AML-193 (cell line): ENCODE data around the gene ANO6.

Source experiments
- DNase-seq, 2 experiments: peaks; one replicate each; lab custom pipeline; 2025; lab: John Stamatoyannopoulos, UW

ANO6 gene, protein sequence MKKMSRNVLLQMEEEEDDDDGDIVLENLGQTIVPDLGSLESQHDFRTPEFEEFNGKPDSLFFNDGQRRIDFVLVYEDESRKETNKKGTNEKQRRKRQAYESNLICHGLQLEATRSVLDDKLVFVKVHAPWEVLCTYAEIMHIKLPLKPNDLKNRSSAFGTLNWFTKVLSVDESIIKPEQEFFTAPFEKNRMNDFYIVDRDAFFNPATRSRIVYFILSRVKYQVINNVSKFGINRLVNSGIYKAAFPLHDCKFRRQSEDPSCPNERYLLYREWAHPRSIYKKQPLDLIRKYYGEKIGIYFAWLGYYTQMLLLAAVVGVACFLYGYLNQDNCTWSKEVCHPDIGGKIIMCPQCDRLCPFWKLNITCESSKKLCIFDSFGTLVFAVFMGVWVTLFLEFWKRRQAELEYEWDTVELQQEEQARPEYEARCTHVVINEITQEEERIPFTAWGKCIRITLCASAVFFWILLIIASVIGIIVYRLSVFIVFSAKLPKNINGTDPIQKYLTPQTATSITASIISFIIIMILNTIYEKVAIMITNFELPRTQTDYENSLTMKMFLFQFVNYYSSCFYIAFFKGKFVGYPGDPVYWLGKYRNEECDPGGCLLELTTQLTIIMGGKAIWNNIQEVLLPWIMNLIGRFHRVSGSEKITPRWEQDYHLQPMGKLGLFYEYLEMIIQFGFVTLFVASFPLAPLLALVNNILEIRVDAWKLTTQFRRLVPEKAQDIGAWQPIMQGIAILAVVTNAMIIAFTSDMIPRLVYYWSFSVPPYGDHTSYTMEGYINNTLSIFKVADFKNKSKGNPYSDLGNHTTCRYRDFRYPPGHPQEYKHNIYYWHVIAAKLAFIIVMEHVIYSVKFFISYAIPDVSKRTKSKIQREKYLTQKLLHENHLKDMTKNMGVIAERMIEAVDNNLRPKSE

DNA sequence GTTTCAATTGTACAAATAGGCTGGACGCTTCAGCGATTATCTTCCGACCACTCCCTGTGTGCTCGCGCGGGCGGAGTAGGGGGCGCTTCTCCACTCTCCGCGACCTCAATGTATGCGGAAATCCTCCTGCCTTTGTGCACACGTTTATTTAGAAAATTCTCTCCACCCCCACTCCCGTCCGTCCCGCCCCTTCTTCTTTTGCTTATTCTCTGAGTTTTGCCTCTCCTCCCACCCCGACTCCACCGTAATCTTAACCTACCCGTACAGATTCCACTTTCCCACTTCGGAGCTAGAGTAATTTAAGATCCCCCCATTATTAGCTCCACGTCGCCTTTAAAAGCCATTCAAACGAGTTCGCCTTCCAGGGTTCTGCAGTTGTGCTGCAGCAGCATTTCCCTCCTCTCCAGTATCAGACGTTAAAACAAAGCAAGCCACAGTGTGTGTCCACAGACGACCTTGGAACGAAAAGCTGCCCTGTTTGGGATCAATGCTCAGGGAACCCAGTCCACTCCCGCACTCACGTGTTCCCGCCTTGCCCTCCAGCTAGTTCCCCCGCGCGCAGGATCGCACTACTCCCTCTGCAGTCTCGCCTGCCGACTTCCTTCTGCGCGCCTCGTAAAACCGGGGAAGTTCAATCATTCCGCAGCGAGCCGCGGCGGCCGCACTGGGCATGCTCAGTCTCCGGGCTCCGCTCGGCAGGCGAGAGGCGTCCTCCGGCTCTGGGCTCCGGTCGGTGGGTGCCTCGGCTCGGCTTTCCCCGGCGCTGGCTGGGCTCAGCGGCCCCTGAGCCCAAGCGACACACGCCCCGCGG lies at the start of gene ANO6:
Gene ANO6, plus strand, starts transcription at position 677 of the 811 bp plus-strand sequence. CDS start 227 bp downstream, outside the sequence.
- peak; percentile 76 to 78 for DNase-seq

DNA sequence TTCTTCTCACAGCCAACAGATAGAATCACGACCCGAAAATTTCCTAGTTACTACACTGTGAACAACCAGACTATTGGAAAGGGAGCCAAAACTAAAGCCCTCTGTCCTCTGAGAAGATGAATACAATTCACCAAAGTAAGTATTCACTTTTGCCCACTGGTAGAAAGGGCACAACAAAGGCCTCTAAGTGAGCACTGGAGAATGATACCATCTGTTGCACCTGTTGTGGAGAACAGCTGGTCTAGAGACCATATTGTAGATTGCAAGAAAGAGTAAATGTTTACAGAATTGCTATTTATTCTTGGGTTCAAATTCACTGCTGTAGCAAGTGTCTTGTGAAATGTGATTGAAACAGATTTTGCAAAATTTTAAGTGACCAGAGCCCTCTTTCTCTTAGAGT lies 46.9 kb upstream of the ANO6 start:
- DNase-seq = no peak

DNA sequence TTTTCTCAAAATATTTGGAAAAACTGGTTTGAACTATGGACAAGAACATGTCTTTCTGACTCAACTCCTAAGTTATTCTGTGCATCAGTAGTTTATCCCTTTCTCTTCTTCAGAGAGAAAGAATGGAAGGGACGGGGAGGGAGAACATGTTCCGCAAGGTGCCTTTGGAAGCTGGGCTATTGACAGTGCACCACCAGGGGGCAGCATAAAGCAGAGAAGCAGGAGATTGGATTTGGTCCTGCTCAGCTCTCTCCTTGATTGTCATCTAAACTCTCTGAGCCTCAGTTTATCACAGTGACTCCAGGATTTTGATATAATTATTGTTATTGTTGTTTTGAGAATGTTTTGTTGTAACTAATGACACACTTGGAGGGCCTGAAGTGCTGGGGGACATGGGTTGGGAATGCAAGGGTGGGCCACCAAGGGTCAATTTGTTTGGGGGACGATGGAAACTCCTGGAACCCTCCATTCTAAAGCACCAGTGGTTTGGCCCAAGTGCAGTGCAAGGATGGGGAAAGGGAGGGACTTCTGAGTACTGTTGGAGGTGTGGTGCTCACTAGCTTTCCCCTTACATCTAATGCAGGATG lies 45.3 kb upstream of the ANO6 start:
- DNase-seq = peak; percentile 47

DNA sequence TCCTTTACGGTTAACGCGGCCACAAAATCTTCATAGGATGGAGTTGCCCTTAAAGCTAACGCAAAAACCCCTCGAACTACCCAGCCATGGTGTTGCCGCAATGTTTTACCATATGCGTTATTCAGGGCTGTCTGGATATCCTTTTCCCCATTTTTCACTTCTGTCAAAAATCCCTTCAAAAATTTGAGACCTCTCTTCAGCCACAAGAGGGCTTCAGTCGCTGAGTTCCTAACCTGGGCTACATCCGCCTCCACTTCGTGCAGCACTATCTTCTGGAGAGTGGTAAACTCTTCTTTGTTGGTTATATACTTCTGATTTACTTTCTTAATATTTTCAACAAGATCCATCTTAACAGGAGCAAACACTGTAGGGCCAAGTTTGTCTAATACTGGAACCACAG lies 42.6 kb upstream of the ANO6 start:
- peak in 1 of 2 experiments; percentile 21 for DNase-seq

DNA sequence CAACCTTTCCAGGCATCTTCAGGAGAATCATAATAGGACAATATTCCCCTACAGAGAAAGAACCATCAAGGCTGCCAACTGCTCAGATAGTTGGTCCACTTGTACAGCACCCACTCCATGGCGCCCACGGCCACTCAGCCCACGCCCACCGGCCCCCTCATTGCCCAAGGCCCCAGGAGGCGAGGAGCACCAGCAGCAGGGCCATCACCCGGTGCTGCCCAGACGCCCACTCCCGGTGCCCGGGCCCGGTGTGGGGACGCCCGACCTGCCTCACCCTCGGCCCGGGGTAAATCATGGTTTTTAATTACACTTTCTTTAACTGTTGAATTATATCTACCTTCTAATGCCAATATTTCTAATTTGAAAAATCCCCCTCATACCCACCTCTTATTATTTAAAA lies 41.3 kb upstream of the ANO6 start:
- no peak for DNase-seq

DNA sequence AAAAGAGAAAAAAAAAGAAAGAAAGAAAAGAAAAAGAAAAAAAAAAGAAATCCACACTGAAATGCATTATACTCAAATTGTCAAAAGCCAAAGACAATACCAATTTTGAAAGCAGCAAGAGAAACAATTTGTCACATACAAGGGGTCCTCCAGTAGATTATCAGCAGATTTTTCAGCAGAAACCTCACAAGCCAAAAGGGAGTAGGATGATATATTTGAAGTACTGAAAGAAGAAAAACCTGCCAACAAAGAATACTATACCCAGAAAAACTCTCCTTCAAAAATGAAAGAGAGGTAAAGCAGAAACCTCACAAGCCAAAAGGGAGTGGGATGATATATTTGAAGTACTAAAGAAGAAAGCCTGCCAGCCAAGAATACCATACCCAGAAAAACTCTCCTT lies 37.1 kb upstream of the ANO6 start:
- DNase-seq = no peak

DNA sequence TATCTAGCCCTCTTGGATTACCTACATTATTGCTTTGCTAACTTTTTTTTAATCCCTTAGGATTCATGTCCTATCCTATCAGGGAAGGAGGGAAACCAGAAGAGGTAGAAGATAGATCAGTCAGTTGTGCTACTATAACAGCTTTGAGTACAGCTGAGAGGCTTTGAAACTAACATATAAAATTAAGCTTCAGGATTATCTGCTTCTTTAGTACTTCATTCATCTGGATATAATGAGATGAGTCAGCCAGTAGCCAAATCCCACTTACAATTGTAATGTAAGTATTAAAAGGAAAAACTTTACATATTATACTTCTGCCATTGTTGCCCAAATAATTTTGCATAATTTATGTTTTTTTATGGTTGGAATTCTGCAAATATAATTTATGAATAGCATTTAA lies 33.4 kb upstream of the ANO6 start:
- no peak for DNase-seq

DNA sequence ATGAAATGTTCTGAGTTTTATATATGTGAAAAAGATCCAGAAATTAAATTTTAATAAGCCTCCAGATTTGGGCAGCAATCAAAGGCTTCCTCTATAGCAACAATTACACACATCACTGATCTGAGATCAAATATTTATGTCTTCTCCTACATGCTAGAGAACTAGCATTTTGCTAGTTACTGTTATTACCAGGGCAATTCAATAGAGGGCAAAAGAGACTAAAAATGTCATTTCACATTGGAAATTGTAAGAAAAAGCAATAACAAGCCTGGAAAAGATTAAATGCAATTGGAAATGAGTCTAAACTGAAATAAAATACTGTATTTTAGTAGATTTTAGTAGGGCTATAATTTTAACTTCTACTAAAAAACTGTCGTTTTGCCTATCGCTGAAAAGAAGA lies 32.6 kb upstream of the ANO6 start:
- DNase-seq = peak in 1 of 2 experiments; percentile 18

DNA sequence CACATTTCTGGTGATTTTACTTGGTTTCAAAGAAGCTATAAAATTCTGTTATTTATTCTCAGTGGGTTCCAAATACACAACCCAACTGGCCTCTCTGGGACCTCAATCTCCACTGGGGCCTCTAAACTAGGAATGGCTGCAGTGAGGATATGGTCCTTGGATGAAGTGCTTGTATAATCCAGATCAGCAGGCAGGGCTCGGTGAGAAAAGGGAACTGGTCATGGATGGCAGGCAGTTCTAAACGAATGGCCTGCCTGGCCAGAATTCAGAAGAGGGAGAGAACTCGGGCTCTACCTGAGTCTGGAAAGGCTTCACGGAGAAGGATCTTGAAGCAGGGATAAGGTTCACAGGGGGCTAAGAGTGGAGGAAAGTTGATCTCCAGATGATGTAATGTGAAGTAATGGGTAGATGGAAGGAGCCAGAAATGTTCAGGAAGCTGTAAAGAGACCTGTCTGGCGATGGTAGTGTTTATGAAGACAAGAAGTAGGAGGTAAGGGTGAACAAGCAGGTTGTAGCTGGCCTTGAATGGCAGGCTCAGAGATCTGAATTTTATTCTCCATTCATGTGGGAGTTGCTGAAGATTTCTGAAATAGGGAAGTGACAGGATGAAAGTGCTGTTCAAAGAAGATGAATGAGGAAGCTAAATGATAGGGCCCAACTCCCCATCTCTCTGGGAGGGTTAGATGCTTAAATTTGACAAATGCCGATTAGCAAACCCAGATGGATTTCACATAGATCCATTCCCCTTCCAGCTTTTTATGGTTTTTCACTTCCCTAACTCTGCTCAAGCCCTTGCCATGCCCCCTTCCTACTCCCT lies 31.5 kb upstream of the ANO6 start:
- DNase-seq = peak; percentile 78 to 84

DNA sequence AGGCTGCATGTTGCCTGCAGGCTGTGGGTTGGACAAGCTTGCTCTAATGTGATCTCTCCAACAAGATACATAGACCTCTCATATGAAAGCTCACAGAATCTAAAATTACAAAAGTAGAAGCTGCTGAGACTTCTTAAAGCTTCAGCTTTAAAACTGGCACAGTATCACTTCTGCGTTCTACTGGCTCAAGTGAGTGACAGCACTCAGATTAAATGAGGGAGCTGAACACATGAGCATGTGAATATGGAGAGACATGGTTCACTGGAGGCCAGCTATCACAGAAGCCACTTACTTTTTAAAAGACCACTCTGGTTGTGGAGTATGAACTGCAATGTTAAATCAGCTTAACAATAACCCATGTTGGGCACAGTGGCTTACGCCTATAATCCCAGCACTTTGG lies 29.1 kb upstream of the ANO6 start:
- no peak for DNase-seq

DNA sequence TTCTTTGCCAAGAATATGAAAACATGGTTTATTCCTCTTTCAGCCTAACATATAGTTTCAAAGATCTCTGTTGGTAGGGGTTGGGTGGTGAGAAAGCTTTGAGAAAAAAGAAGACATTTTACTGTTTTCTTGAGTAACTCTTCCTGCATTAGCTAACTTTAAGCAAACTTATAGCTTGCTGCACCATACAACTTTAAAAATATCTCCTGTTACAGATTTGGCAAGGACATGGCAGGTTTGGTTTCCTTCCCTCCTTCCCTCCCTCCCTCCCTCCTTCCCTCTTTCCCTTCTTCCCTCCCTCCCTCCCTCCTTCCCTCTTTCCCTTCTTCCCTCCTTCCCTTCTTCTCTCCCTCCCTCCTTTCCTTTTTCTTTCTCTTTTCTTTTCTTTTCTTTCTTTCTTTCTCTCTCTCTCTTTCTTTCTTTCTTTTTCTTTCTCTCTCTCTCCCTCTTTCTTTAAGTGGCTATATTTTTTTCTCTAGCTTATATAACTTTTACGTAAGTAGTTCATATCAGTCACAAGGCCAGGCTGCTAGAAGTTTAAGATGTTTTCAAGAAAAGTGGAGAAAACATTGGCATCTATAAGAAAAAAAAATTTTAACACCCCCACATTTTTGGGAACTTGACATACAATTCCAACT lies 26.0 kb upstream of the ANO6 start:
- peak in 1 of 2 experiments; percentile 18 for DNase-seq

DNA sequence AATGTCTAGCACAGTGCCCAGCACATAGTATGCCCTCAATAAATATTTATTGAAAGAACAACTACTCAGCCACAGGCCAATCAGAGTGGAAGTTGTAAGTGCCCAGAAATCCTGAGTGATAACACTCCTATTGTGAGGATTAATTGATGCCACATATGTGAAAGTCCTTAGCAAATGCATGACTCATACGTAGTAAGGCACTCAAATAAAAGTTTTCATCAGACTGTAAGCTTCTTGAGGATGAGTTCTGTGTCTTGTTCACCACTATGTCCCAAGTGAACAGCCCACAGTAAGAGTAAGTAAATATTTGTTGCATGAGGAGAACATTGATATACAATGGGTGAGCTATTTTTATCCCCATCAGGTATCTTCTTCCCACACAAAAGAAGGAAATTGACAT lies 24.7 kb upstream of the ANO6 start:
- no peak for DNase-seq

DNA sequence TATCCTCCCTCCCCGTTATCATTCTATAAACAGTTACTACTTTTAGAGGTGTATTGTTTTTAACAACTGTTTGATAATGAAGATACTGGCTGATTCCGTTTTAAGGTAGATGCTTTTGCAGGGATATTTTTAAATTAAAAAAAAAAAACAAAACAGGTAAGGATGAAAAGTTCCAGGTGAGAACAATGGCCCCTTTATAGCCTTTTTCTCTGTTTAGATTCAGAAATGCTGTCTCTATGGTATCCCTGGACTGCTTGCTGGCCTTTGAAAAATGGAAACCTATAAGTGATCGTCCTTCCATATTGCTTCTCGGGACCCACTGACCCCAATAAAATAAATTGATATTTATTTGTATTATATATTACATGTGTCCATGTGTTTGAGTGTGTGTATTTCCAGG lies 23.2 kb upstream of the ANO6 start:
- DNase-seq = no peak

DNA sequence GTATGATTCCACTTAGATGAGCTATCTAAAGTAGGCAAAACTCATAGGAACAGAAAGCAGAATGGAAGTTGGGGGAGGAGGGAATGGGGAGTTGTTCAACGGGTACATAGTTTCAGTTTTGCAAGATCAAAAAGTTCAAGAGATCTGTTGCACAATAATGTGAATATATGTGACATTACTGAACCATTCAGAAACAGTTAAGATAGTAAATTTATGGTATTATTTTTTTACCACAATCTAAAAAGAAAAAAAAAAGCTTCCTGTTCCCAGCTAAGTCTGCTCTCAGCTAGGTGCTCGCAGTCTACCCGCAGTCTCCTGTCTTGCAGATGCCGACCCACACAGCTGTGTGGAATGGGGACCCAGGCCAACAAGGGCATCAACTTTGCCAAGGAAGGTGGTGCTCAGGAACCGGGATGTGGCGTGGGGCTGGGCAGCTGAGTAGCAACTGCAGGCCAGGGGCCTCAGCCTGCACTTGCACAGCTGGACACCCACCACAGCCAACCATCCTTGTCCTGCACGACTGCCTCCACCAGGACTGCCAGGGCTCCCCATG lies 15.3 kb upstream of the ANO6 start:
- peak; percentile 72 to 77 for DNase-seq

DNA sequence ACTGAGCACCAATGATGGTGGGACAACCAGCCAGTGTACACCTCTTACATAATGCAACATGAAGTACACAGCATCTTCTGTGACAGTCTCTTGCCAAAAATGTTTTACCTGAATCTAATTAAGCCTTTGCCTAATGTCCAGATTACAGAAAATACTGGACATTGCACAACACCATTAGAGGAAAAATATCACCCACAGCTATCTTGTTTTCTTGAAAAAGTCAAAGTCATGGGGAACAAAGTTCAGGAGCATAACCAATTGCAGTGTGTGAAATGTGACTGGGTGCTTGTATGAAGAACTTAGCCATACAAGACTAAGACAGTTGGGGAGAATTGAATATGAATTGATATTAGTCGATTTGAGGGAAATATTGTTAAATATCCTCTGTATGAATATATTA lies 12.1 kb upstream of the ANO6 start:
- no peak for DNase-seq

DNA sequence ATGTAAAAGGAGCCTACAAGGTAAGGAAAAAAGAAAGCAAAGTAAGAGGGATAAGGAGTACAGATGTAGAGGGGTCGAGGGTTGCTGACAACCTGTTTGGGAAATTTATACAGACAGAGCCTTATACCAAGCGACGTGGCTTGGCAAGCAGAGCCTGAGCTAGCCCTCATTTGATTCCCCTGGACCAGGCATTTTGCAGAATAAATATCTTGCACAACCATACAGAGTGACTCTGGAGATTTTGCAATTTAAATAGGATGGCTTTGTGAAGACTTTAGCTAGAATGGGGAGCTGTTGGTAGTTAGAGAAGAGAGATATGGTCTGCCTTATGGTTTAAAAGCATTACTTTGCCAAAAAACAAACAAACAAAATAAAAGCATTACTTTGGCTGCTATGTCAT lies 11.1 kb upstream of the ANO6 start:
- DNase-seq = peak; percentile 22 to 47

DNA sequence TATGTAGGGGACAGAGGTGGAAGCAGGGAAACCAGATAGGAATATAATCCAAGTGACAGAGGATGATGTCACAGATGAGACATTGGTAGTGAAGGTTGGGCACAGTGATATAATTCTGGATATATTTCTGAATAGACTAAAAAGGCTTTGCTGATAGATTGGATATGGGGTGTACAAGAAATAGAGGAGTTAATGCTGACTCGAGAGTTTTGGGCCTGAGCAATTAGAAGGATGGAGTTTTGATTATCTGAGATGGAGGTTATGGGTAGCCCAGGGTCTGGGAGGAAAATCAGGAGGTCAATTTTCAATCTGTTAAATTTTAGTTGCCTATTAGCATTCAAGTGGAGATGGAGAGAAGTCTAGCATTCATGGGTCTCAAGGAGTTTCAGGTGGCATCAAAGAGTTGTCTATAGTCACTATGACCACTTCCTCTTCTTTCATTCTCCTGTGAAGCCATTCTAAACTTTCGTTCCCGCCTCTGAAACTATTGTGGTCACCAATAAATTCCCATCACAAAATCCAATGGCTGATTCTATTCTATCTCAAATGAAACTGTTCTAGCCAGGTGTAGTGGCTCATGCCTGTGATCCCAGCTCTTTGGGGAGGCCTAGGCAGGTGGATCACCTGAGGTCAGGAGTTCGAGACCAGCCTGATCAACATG lies 10.6 kb upstream of the ANO6 start:
- DNase-seq = peak in 1 of 2 experiments; percentile 18

DNA sequence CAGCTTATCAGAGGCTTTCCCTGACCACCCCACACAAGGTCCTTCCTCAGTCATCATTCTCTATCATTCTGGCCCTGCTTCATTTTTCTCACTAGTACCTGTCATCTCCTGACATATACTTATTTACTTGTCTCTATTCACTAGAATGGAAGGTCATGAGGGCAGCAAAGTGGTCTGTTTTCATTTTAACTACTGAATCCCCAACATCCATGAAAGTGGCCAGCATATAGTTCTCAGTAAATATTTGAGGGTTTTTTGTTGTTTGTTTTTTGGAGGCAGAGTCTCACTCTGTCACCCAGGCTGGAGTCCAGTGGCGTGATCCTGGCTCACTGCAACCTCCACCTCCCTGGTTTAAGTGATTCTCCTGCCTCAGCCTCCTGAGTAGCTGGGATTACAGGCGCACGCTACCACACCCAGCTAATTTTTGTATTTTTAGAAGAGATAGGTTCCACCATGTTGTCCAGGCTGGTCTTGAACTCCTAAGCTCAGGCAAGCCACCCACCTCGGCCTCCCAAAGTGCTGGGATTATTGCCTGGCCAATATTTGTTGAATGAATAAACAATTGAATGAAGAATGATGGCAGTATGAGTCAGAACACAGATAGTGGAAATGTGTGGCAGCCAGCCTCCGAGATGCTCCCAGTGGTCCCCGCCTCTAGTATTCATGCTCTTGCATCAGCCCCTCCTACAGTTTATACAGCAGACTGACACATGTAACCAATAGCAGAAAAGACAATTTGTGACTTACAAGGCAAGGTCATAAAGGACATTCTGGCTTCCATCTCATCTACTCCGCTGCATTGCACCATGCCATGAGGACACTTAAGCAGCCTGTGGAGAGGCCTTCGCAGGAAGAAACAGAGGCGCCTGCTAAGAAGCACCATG lies 7.0 kb upstream of the ANO6 start:
- no peak for DNase-seq

DNA sequence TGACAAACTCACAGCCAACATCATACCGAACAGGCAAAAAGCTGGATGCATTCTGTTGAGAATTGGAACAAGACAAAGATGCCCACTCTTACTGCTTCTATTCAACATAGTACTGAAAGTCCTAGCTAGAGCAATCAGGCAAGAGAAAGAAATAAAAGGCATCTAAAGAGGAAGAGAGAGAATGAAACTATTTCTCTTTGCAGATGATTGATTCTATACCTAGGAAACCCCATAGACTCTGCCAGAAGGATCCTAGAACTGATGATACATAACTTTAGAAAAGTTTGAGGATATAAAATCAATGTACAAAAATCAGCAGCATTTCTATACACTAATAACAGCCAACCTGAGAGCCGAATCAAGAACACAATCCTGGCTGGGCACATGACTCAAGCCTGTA lies 6.1 kb upstream of the ANO6 start:
- DNase-seq = no peak
